HG03558 (cell line): Measurements from ENCODE around the gene CFAP210.
A peak's percentile ranks its signal among the peaks of the same experiment; 100 is the strongest.

ENCODE experiments used
- ATAC-seq: cut with Tn5 transposase; IDR thresholded peaks from one replicate; pipeline ENCODE4 v1.9.1; 2021; ENCODE audit warnings: moderate number of reproducible peaks; ENCODE audit not compliant: unreplicated experiment; ENCODE audit errors: extremely low read depth

Gene CFAP210, protein sequence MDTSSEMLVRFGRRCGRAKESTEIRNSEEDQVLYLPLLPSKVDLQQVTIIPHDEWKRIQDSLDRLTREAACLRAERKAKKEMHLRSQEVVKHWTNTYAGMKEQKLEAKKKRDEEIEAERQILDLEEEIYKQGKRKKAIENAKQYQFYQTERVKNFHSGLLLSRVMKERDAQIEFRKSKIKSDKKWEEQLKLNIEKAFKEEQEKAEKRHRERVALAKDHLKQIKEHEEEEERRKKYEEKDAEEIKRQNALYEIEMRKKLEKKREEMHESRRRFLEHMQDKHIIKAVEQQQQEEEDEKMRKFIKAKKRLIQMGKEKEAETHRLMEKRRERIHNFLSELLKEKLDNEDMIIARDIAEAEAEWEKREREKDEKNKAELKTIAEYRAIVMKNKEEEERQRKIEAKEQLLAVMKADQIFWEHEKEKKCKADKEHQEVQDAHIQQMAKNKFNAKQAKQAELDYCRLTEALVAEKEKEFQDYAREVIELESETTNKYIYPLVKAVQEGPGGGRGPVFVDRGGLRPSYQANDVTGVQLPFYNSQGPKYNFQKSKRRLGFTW

GRCh38 chr2:169694113-169694893 lies at the start of gene CFAP210, which contains the start of gene PHOSPHO2:
Gene CFAP210 (minus strand): TSS chr2:169694405. CDS start chr2:169694327, 78 bp downstream.
Gene PHOSPHO2 (plus strand): TSS chr2:169694469. CDS start chr2:169700972, 6,503 bp downstream.
- ATAC-seq, result peak; percentile 96

GRCh38 chr2:169743549-169743948 lies 49.3 kb upstream of the CFAP210 start:
- no peak for ATAC-seq

GRCh38 chr2:169739351-169739750 lies 45.1 kb upstream of the CFAP210 start:
- ATAC-seq, result no peak

DNA sequence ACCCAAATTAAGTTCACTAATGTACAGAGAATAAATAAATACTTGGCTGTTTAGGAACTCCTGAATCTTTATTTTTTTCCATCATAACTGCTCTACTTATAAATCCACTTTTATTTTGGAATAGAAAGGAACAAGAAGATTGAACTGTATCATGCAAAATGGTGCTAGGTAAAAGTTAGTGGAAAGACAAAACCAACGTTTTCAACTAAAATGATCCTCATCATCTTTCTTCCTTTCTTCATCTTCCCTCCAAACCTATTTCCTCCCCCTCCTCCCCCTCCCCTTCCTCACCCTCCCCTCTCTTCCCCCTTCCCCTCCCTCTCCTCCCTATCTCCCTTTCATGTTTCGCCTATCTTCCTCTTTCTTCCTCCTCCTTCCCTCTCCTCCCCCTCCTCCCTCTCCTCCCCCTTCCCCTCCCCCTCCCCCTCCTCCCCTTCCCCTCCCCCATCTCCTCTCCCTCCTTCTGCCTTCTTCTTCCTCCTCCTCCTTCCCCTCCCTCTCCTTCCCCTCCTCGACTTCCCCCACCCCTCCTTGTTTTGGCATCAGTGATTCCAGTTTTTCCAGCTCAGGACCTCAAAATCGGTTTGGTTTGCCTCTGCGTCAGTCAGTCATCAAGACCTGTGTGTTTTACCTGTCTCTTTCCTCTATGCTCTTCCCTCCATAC lies 44.5 kb upstream of the CFAP210 start:
- no peak for ATAC-seq

DNA sequence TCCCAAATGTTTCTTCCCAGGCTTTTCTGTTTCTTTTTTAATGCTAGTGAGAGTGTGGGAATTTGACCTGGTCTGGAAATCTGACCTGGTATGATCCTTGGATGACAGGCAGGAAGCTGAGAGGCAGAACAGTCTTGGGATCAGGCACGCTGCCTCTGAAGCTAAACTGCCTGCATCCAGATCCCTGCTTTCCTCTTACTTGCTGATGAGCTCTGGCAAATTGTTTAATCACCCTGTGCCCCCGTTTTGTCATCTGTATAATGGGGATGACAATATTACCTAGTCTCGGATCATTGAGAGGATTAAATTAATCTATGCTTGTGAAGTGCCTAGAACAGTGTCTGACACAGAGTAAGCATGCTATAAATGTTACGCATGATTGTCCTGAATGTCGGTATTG lies 42.7 kb upstream of the CFAP210 start:
- no peak for ATAC-seq

- no peak for ATAC-seq
Measured at GRCh38 chr2:169735623-169736022, 41.4 kb upstream of the CFAP210 start.

GRCh38 chr2:169734169-169734847 lies 40.1 kb upstream of the CFAP210 start:
- peak; percentile 15 for ATAC-seq

DNA sequence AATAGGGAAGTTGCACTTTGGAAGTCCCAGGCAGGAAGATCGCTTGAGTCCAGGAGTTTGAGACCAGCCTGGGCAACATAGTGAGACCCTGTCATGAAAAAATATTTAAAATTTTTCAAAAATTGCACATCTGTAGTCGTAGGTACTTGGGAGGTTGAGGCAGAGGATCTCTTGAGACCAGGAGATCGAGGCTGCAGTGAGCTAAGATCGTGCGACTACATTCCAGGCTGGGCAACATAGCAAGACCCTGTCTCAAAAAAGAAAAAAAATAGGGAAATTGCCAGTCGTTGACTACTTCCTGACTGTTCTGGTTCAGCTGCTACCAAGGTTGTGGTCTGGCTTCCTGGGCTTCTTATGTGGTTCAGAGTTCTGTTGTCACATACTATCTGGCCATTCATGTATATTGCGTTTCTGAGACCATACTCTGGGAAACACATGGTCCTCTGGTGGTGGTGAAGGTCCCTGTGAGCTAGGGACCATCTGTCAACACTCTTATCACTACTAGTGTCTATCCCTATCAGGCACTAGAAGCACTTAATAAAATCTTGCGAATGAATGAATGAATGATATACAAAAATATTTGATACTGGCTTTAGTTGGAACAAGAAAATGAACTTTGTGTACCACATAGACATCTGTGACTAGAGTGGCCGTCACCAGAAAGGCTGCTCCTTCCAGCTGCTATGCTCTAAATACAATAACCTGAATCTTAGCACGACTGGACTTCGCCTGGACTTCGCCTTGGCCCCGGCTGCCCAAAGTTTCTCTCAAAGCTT lies 38.6 kb upstream of the CFAP210 start:
- no peak for ATAC-seq

- ATAC-seq, result no peak
Measured at GRCh38 chr2:169732075-169732474, 37.9 kb upstream of the CFAP210 start.

DNA sequence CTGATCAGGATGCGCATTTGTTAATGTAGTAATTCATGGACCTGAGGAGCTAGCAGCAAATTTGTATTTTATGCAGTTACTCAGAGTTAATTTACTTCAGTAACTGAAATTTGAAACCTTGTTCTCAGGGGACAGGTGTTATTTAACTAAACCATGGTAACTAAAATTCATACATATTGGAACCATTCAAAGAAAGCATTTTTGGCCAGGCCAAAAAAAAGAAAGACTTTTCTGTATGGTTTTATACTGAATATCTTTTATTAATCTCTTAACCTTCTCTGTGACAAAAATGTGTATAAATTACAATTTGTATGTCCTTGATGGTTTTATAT lies 35.0 kb upstream of the CFAP210 start:
- ATAC-seq, result no peak

GRCh38 chr2:169727065-169727464 lies 32.9 kb upstream of the CFAP210 start:
- no peak for ATAC-seq

GRCh38 chr2:169721016-169721415 lies 26.8 kb upstream of the CFAP210 start:
- ATAC-seq, result no peak

GRCh38 chr2:169718930-169719504 lies 24.8 kb upstream of the CFAP210 start:
- no peak for ATAC-seq

DNA sequence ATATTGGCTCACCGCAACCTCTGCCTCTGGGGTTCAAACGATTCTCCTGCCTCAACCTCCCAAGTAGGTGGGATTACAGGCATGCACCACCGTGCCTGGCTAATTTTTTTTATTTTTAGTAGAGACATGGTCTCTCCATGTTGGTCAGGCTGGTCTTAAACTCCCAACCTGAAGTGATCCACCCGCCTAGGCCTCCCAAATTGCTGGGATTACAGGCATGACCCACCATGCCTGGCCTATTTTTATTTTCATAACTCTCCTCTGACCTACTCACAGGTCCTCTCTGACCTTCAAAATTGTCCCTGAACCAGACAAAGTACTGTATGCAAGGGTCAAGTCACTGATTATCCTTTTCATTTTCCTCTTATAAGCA lies 23.5 kb upstream of the CFAP210 start:
- no peak for ATAC-seq

DNA sequence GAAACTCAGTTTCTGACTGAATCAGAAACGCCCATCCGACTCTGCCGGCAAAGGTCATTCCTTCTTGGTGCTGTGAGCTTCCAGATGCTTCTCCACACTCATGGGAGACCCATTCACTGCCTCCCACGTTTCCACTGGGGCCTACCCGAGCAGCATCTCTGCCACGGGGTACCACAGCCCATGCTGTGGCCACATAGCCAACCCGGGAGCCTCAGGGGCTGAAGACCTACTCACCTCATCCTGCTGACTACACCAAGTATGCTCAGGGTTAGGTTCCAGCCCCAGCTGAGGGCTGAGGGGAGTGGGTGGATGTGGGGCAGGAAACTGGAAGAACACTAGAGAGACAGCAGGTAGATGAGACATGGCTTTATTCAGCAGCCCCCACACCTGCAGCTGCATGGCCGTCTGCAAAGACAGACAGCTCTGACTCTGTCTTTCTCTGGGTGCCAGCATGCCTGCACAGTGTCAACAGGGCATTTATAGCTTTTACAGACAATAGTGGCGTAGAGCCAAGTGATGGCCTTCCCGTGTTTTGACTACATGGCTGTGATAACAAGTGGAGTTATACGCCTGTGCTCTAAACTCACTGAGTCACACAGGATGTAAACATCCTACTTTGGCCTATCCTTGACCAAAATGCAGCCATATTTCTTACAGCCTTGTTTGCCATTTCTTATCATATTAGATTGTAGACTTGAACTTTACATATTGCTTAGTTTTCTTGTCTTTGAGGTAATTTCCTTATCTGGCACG lies 22.9 kb upstream of the CFAP210 start:
- ATAC-seq, result no peak

DNA sequence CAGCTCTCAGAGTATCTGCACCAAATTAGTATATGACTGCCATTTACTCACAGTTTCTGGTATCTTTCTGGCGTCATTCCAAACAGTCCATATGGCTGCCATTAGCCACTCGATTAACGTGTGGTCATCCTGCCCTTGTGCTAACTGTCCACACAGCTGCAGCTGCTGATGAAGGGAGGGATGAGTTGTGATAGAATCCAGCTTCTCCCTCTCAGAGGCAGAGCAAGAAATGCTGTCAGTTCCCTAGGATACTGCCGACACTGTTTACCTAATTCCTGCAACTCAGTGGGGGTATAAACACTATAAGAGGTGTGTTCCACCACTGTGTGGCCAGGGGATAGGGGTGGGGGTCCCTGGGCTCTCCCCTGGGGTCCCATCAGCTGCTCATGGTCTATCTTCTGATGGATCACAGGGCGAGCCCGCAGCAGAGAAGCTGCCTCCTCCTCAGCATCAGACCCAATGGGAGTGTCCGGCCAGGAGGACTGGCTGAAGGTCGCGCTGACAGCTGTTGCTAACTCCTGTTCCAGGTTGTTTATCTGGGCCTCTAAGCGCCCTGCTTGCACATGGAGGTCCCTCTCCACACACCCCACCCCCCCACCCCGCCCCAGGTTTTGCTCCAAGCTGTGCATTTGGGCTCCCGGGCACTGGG lies 22.2 kb upstream of the CFAP210 start:
- no peak for ATAC-seq

DNA sequence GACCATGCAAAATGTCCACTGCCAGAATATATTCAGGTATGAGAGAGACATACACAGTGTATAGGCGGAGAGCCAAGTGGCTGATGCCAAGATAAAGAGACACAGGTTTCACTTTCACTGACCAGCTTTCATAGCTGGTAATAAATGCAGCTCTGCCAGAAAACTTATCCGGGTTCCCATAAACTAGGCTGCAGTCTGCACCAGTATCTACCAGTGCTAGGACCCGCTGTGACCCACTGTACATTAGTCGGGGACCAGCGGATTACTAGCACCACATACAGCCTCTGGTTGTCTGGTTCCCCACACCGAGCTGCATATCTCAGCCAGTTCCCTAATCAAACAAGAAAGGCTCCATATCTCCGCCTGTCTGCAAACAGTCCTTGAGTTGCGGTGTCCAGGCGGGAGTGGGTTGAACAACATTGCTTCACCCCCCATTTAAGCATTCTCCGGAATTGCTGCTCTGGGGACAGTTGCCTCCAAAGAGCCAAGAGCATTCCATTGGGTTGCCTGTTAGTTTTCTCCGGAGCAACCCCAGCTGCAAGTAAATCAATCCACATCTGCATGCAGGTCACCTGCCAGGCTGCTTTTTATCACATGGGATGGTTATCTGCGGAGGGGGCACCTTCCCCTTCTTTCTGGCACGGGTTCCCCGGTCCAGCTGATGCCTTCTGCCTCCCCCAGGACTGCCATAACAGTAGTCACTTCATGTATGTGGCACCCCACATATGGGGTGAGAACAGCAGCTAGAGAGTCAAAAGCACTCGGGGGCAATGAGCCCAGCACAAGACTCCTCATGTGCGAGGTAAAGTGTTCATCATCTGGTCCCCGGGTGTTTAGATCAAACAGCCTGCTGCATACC lies 21.4 kb upstream of the CFAP210 start:
- ATAC-seq, result no peak
